MM.1S (cell line): ENCODE data around the gene ALDH3B2.

Source experiments
- DNase-seq: peaks from one replicate; pipeline ENCODE4 v3.0.0-alpha.2; 2015
- H2AFZ ChIP-seq: fragments of 300-600 bp; sonication (generic); 2 replicates; pipeline ENCODE4 v1.6.0; 2016; ENCODE audit warnings: antibody characterized with exemption, low read length
- H3F3A ChIP-seq: fragments of 300-600 bp; sonication (generic); 2 replicates; pipeline ENCODE4 v1.6.1; 2016; ENCODE audit warnings: mild to moderate bottlenecking, antibody characterized with exemption, low read length, moderate library complexity, mixed read lengths; ENCODE audit not compliant: insufficient read depth
- H3K27ac ChIP-seq: fragments of 300-600 bp; sonication (generic); 2 replicates; pipeline ENCODE4 v1.5.1; 2016; ENCODE audit warnings: mild to moderate bottlenecking, low read length
- H3K27me3 ChIP-seq: fragments of 300-600 bp; sonication (generic); replicated peaks from 2 replicates; pipeline ENCODE4 v1.6.0; 2016; ENCODE audit warnings: low read length; ENCODE audit not compliant: insufficient read depth
- H3K36me3 ChIP-seq: fragments of 300-600 bp; sonication (generic); replicated peaks from 2 replicates; pipeline ENCODE4 v1.6.1; 2016; ENCODE audit warnings: mild to moderate bottlenecking, low read length, mixed read lengths; ENCODE audit not compliant: insufficient read depth
- H3K4me1 ChIP-seq: fragments of 300-600 bp; sonication (generic); 2 replicates; pipeline ENCODE4 v1.6.1; 2016; ENCODE audit warnings: low read length, mixed read lengths
- H3K4me2 ChIP-seq: fragments of 300-600 bp; sonication (generic); 2 replicates; pipeline ENCODE4 v1.6.0; 2016; ENCODE audit warnings: low read depth, low read length
- H3K4me3 ChIP-seq: fragments of 300-600 bp; sonication (generic); 2 replicates; pipeline ENCODE4 v1.5.1; 2016; ENCODE audit warnings: low read length, mixed read lengths
- H3K79me2 ChIP-seq: fragments of 300-600 bp; sonication (generic); 2 replicates; pipeline ENCODE4 v1.6.1; 2016; ENCODE audit warnings: mixed run types, low read length, mixed read lengths
- H3K9ac ChIP-seq: fragments of 300-600 bp; sonication (generic); 2 replicates; pipeline ENCODE4 v1.6.1; 2016; ENCODE audit warnings: low read length, mixed read lengths
- H3K9me2 ChIP-seq: fragments of 300-600 bp; sonication (generic); replicated peaks from 2 replicates; pipeline ENCODE4 v1.6.1; 2016; ENCODE audit warnings: mild to moderate bottlenecking, low read length, mixed read lengths; ENCODE audit not compliant: insufficient read depth
- H3K9me3 ChIP-seq: fragments of 300-600 bp; sonication (generic); replicated peaks from 2 replicates; pipeline ENCODE4 v1.6.1; 2016; ENCODE audit warnings: mild to moderate bottlenecking, low read length, mixed read lengths; ENCODE audit not compliant: insufficient read depth
- H4K20me1 ChIP-seq: fragments of 300-600 bp; sonication (generic); 2 replicates; pipeline ENCODE4 v1.6.1; 2016; ENCODE audit warnings: mild to moderate bottlenecking, low read length, moderate library complexity, mixed read lengths; ENCODE audit not compliant: insufficient read depth
- CTCF ChIP-seq: fragments of 300-600 bp; sonication (generic); IDR thresholded peaks from 2 replicates; pipeline ENCODE4 v1.5.1; 2016; ENCODE audit warnings: antibody characterized with exemption, low read length, mixed read lengths
- EZH2 ChIP-seq: fragments of 300-600 bp; sonication (generic); optimal IDR thresholded peaks from 2 replicates; pipeline ENCODE3; 2017; ENCODE audit warnings: low read depth, mild to moderate bottlenecking, antibody characterized with exemption, low read length, mixed read lengths
- EZH2phosphoT487 ChIP-seq: fragments of 300-600 bp; sonication (generic); IDR thresholded peaks from 2 replicates; pipeline ENCODE4 v1.6.1; 2018; ENCODE audit warnings: antibody characterized with exemption, low read length

ALDH3B2 gene

DNA sequence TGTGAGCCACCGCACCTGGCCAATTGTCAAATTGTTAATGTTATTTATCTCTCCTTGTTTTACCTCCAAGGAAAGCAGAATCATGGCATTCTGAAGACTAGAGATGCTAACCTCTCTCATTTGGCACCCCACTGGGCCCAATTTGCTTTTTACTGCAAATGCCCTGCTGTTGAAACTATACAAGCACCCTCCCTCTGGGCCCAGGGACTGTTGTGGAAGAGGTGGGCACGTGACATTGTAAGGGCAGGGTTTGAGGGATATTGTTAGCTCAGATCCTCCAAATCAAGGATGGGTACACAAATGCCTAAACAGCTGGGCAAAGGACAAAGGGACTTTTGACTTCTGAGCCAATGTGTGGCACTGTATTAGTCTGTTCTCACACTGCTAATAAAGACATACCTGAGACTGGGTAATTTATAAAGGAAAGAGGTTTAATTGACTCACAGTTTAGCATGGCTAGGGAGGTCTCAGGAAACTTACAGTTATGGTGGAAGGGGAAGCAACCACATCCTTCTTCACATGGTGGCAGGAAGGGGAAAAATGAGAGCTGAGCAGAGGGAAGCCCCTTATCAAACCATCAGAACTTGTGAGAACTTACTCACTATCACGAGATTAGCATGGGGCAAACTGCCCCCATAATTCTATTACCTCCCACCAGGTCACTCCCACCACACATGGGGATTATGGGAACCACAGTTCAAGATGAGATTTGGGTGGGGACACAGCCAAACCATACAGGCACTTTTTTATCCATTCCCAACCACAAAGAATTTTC lies 6.5 kb upstream of the ALDH3B2 start:
- Histone ChIP-seq H3K9me2 (no peaks in the 10 kb centered on the region), H3K4me2 (no peak overlapping the region), H3K4me3 (no peak overlapping the region), H4K20me1 (no peaks in the 10 kb centered on the region), H3K27ac (no peak overlapping the region), H2AFZ (no peak overlapping the region), H3F3A (no peaks in the 10 kb centered on the region), H3K4me1 (no peaks in the 10 kb centered on the region), H3K79me2 (no peaks in the 10 kb centered on the region), H3K36me3 (no peaks in the 10 kb centered on the region), H3K9ac (no peak overlapping the region), H3K27me3 (no peaks in the 10 kb centered on the region), H3K9me3 (no peaks in the 10 kb centered on the region)
- DNase-seq: no peak
- TF ChIP-seq EZH2phosphoT487: no peak
- no peak for TF ChIP-seq EZH2
- TF ChIP-seq CTCF: no peak

GRCh38 chr11:67675058-67675747 lies 780 bp upstream of the ALDH3B2 start:
- Histone ChIP-seq H3K4me3 (no peak overlapping the region), H4K20me1 (no peaks in the 10 kb centered on the region), H3K9me2 (no peaks in the 10 kb centered on the region), H3K4me2 (no peak overlapping the region), H3K27me3 (no peaks in the 10 kb centered on the region), H3K79me2 (no peaks in the 10 kb centered on the region), H3K9me3 (no peaks in the 10 kb centered on the region), H3K4me1 (no peaks in the 10 kb centered on the region), H3K27ac (no peak overlapping the region), H3F3A (no peaks in the 10 kb centered on the region), H2AFZ (no peak overlapping the region), H3K9ac (no peak overlapping the region), H3K36me3 (no peaks in the 10 kb centered on the region)
- no peak for DNase-seq
- TF ChIP-seq CTCF (no peak), EZH2phosphoT487 (no peak), EZH2 (no peak)

DNA sequence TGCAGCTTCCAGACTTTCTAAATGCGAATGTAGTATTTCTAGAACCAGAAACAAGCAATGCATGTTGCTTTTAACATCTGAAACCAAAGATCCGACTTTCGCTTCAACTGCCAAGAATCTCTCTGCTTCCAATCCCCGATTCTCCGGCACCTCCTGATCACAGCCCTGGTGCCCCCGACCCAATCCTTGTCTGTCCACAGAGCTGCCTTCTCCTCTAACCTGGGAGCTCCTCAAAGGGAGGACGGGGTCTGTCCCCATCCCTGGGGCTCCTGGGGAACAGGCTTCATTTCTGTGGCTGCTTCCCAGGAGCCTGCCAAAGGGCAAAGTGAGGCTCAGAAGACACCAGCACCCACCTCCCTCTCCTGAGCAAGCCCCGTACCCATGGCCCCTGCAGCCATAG lies 521 bp downstream of the ALDH3B2 start:
- Histone ChIP-seq H3K4me2 (no peak overlapping the region), H2AFZ (no peak overlapping the region), H3F3A (no peaks in the 10 kb centered on the region), H3K9me3 (no peaks in the 10 kb centered on the region), H3K9ac (no peak overlapping the region), H3K36me3 (no peaks in the 10 kb centered on the region), H3K9me2 (no peaks in the 10 kb centered on the region), H3K27ac (no peak overlapping the region), H4K20me1 (no peaks in the 10 kb centered on the region), H3K27me3 (no peaks in the 10 kb centered on the region), H3K79me2 (no peaks in the 10 kb centered on the region), H3K4me3 (no peak overlapping the region), H3K4me1 (no peaks in the 10 kb centered on the region)
- no peak for TF ChIP-seq EZH2phosphoT487
- no peak for TF ChIP-seq CTCF
- no peak for TF ChIP-seq EZH2
- no peak for DNase-seq
